ENCODE measurements around the gene SZT2. TPM values are rescaled to one million over a fixed set of nuclear protein-coding genes. Genes with fewer than 3 reads are reported as not detected.
"Not testable (repeated sequence)": the region's sequence is repeated elsewhere in the genome, so short reads cannot be mapped to it uniquely, and the experiment has no call there.

The SZT2 gene
- total and polyA plus RNA-seq, 5 donors = 20.8 to 36.4 (median 32.6) TPM

- DNase-seq (no peak), ATAC-seq (no peak)
- Histone ChIP-seq H3K4me3 (ENCODE audit: low read length) (no peak overlapping the region), H3K9me3 (ENCODE audit: control insufficient read depth, low read length) (no peaks in the 10 kb centered on the region), H3K27me3 (ENCODE audit: control insufficient read depth, insufficient read depth) (no peaks in the 10 kb centered on the region), H3K27ac (ENCODE audit: low read length) (no peak overlapping the region), H3K4me1 (ENCODE audit: control insufficient read depth, insufficient read depth, low read length) (no peaks in the 10 kb centered on the region)
- intact Hi-C loops (cut with DNase I) = no loop called here
- 81% methylated on average over 2 of the region's 2 CpGs for WGBS
Measured at GRCh38 chr1:43481491-43481890, 91.8 kb downstream of the SZT2 start.

GRCh38 chr1:43482215-43482614 lies 92.5 kb downstream of the SZT2 start:
- DNase-seq (no peak), ATAC-seq (no peak)
- 85% methylated on average over 1 of the region's 1 CpG for WGBS
- no peaks in the 10 kb centered on the region for H3K27me3 ChIP-seq (ENCODE audit: control insufficient read depth, insufficient read depth)
- no peak overlapping the region for H3K4me3 ChIP-seq (ENCODE audit: low read length)
- H3K9me3 ChIP-seq (ENCODE audit: control insufficient read depth, low read length) = no peaks in the 10 kb centered on the region
- no peaks in the 10 kb centered on the region for H3K4me1 ChIP-seq (ENCODE audit: control insufficient read depth, insufficient read depth, low read length)
- no peak overlapping the region for H3K27ac ChIP-seq (ENCODE audit: low read length)
- intact Hi-C loops (cut with DNase I) = no loop called here

DNA sequence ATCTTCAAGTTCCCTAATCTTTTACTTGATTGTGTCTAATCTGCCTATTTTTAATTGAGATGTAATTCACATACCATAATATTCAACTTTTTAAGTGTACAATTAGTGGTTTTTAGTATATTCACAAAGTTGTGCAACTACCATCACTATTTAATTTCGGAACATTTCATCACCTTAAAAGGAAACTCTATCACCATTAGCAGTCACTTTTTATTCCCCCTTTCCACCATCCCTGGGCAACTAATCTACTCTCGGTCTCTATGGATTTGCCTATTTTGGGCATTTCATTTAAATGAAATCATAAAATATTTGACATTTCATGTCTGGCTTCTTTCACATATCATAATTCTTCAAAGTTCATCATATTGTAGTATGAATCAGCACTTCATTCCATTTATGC lies 94.7 kb downstream of the SZT2 start:
- Histone ChIP-seq H3K4me1 (ENCODE audit: control insufficient read depth, insufficient read depth, low read length) (no peaks in the 10 kb centered on the region), H3K4me3 (ENCODE audit: low read length) (no peak overlapping the region), H3K27ac (ENCODE audit: low read length) (no peak overlapping the region), H3K9me3 (ENCODE audit: control insufficient read depth, low read length) (no peaks in the 10 kb centered on the region), H3K27me3 (ENCODE audit: control insufficient read depth, insufficient read depth) (no peaks in the 10 kb centered on the region)
- no peak for DNase-seq
- intact Hi-C loops (cut with DNase I) = no loop called here
- ATAC-seq = no peak
- WGBS = 84% methylated on average over 2 of the region's 2 CpGs

GRCh38 chr1:43488165-43488564 lies 98.5 kb downstream of the SZT2 start:
- Histone ChIP-seq H3K4me1 (ENCODE audit: control insufficient read depth, insufficient read depth, low read length) (no peaks in the 10 kb centered on the region), H3K27ac (ENCODE audit: low read length) (no peak overlapping the region), H3K4me3 (ENCODE audit: low read length) (no peak overlapping the region), H3K9me3 (ENCODE audit: control insufficient read depth, low read length) (no peaks in the 10 kb centered on the region), H3K27me3 (ENCODE audit: control insufficient read depth, insufficient read depth) (no peaks in the 10 kb centered on the region)
- ATAC-seq = no peak
- DNase-seq = no peak
- intact Hi-C loops (cut with DNase I) = no loop called here
- 76% methylated on average over 1 of the region's 1 CpG for WGBS

DNA sequence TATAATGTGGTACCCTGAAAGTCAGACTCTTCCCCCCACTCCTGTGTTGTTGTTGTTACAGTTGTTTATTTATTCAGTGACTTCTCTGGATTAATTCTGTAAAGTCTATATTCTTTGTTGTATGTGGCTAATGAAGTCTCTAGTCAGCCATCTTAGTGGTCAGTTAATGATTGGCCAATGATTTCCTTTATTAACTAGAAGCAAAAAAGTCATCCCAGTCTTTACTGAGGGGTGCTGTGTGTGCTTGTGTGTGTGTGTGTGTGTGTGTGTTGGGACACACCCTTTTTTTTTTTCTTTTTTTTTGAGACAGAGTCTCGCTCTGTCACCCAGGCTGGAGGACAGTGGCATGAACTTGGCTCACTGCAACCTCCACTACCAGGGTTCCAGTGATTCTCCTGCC lies 101.4 kb downstream of the SZT2 start:
- ATAC-seq = no peak
- no peaks in the 10 kb centered on the region for H3K27me3 ChIP-seq (ENCODE audit: control insufficient read depth, insufficient read depth)
- DNase-seq = no peak
- no peak overlapping the region for H3K27ac ChIP-seq (ENCODE audit: low read length)
- no peaks in the 10 kb centered on the region for H3K9me3 ChIP-seq (ENCODE audit: control insufficient read depth, low read length)
- intact Hi-C loops (cut with DNase I) = no loop called here
- H3K4me1 ChIP-seq (ENCODE audit: control insufficient read depth, insufficient read depth, low read length) = no peaks in the 10 kb centered on the region
- WGBS = 91% methylated on average over 1 of the region's 1 CpG
- H3K4me3 ChIP-seq (ENCODE audit: low read length) = no peak overlapping the region

- WGBS = 56% methylated on average over 2 of the region's 2 CpGs
- H3K27me3 ChIP-seq (ENCODE audit: control insufficient read depth, insufficient read depth) = no peaks in the 10 kb centered on the region
- DNase-seq = no peak
- no peak overlapping the region for H3K4me3 ChIP-seq (ENCODE audit: low read length)
- intact Hi-C loops (cut with DNase I) = no loop called here
- H3K9me3 ChIP-seq (ENCODE audit: control insufficient read depth, low read length) = no peaks in the 10 kb centered on the region
- no peak for ATAC-seq
- H3K27ac ChIP-seq (ENCODE audit: low read length) = no peak overlapping the region
- H3K4me1 ChIP-seq (ENCODE audit: control insufficient read depth, insufficient read depth, low read length) = no peaks in the 10 kb centered on the region
Measured at GRCh38 chr1:43492826-43493225, 103.1 kb downstream of the SZT2 start.

GRCh38 chr1:43493661-43494450 lies 104.2 kb downstream of the SZT2 start:
- intact Hi-C loops (cut with DNase I) = no loop called here
- Histone ChIP-seq H3K27me3 (ENCODE audit: control insufficient read depth, insufficient read depth) (no peaks in the 10 kb centered on the region), H3K27ac (ENCODE audit: low read length) (no peak overlapping the region), H3K9me3 (ENCODE audit: control insufficient read depth, low read length) (no peaks in the 10 kb centered on the region), H3K4me3 (ENCODE audit: low read length) (no peak overlapping the region), H3K4me1 (ENCODE audit: control insufficient read depth, insufficient read depth, low read length) (no peaks in the 10 kb centered on the region)
- ATAC-seq (no peak), DNase-seq (no peak)
- 41% methylated on average over 11 of the region's 11 CpGs for WGBS

DNA sequence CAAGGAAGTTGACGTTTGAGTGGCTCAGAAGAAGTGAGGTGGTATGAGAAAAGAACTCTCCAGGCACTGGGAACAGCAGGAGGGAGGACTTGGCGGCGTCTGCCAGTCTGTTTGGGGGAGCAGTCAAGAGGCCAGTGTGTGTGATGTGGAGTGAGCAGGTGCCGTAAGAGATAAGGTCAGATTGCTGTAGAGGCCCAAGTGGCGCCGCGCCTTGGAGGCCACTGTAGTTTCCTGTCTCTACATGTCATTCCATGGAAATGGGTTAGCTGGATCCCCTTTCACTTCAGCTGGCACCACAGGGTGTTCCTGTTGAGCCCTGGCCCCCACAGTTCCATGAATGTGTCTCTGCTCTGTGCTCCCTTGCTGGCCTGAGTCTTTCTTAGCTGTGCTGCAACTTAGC lies 105.5 kb downstream of the SZT2 start:
- intact Hi-C loops (cut with DNase I) = no loop called here
- no peak for DNase-seq
- Histone ChIP-seq H3K27ac (ENCODE audit: low read length) (no peak overlapping the region), H3K4me3 (ENCODE audit: low read length) (no peak overlapping the region), H3K4me1 (ENCODE audit: control insufficient read depth, insufficient read depth, low read length) (no peaks in the 10 kb centered on the region), H3K27me3 (ENCODE audit: control insufficient read depth, insufficient read depth) (no peaks in the 10 kb centered on the region), H3K9me3 (ENCODE audit: control insufficient read depth, low read length) (no peaks in the 10 kb centered on the region)
- 93% methylated on average over 7 of the region's 7 CpGs for WGBS
- no peak for ATAC-seq

DNA sequence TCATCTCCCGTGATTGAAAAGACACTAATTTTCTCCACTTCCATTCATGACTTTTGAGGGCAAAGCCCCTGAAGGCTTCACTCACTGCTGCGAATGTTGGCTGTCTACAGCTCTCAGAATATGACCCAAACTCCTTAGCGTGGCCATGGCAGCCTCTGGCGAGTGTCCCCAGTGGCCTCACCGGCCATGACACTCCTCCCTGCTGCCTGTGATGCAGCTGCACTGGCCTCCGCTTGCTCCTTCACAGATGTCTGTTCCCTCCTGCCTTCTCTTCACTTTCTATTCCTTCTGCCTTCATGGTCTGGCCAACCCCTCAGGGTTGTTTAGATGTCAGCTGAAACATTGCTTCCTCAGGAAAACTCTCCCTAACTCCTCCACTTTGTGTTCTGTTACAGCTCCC lies 110.2 kb downstream of the SZT2 start:
- DNase-seq (no peak), ATAC-seq (no peak)
- Histone ChIP-seq H3K4me1 (ENCODE audit: control insufficient read depth, insufficient read depth, low read length) (no peaks in the 10 kb centered on the region), H3K27me3 (ENCODE audit: control insufficient read depth, insufficient read depth) (no peaks in the 10 kb centered on the region), H3K27ac (ENCODE audit: low read length) (no peak overlapping the region), H3K9me3 (ENCODE audit: control insufficient read depth, low read length) (no peaks in the 10 kb centered on the region), H3K4me3 (ENCODE audit: low read length) (no peak overlapping the region)
- WGBS = 75% methylated on average over 6 of the region's 6 CpGs
- intact Hi-C loops (cut with DNase I) = no loop called here

- H3K4me3 ChIP-seq (ENCODE audit: low read length); H3K4me1 ChIP-seq (ENCODE audit: control insufficient read depth, insufficient read depth, low read length); intact Hi-C loops (cut with DNase I); H3K9me3 ChIP-seq (ENCODE audit: control insufficient read depth, low read length); H3K27ac ChIP-seq (ENCODE audit: low read length); H3K27me3 ChIP-seq (ENCODE audit: control insufficient read depth, insufficient read depth); DNase-seq; ATAC-seq: not testable (repeated sequence)
- WGBS = 97% methylated on average over 17 of the region's 33 CpGs
Measured at GRCh38 chr1:43501806-43502205, 112.1 kb downstream of the SZT2 start.

GRCh38 chr1:43503534-43503933 lies 113.8 kb downstream of the SZT2 start:
- H3K27ac ChIP-seq (ENCODE audit: low read length) = no peak overlapping the region
- no peak for ATAC-seq
- no peak for DNase-seq
- intact Hi-C loops (cut with DNase I) = no loop called here
- WGBS = 88% methylated on average over 8 of the region's 8 CpGs
- H3K27me3 ChIP-seq (ENCODE audit: control insufficient read depth, insufficient read depth) = no peaks in the 10 kb centered on the region
- no peaks in the 10 kb centered on the region for H3K9me3 ChIP-seq (ENCODE audit: control insufficient read depth, low read length)
- no peaks in the 10 kb centered on the region for H3K4me1 ChIP-seq (ENCODE audit: control insufficient read depth, insufficient read depth, low read length)
- no peak overlapping the region for H3K4me3 ChIP-seq (ENCODE audit: low read length)
